Measurements from ENCODE around the gene ATP2B2. TPM values are rescaled to one million over a fixed set of nuclear protein-coding genes. Genes with fewer than 3 reads are reported as not detected.

ATP2B2 gene
- total and polyA plus RNA-seq, 10 of the 15 experiments (the other 5 are each of a cell fraction or from before 2014, with no cell fraction given): 0.04 TPM; not detected in 9

GRCh38 chr3:10281951-10282350, 223.4 kb downstream of the ATP2B2 start:
- ChIA-PET CTCF (interaction anchor here (1.1 kb wide), 1 partner anchor 9 kb away, joined by 3 read pairs; no protein-coding TSS in a partner anchor), SMC1A (ENCODE audit: uncharacterized antibody, unreplicated experiment) (interaction anchor here (3.9 kb wide), 1 partner anchor 11 kb away, joined by 13 read pairs; the partner anchor contains the start of gene GHRL), RAD21 (ENCODE audit: unreplicated experiment) (no interaction called here), POLR2A (interaction anchor here (0.6 to 1.5 kb wide), 6 partner anchors 10 to 301 kb away, joined by 3 to 5 read pairs (median 3); partner anchors contain the start of gene GHRL)
- intact Hi-C loops (cut with micrococcal nuclease; ENCODE audit: unreplicated experiment) (no loop called here), in situ Hi-C loops (cut with MboI) (no loop called here)
- no peak for DNase-seq (ENCODE audit: low read depth, low spot score)
- WGBS (ENCODE audit: insufficient coverage, insufficient replicate concordance, low lambda C conversion rate, missing lambda C conversion rate): 70% methylated on average over 5 of the region's 5 CpGs
- no peak overlapping the region for H3K4me3 ChIP-seq
- H3K27ac ChIP-seq (ENCODE audit: control insufficient read depth, insufficient read depth): no peak overlapping the region
- FAIRE-seq: no peak
- no peaks in the 10 kb centered on the region for H4K20me1 ChIP-seq (ENCODE audit: control insufficient read depth, insufficient read depth)
- H3K36me3 ChIP-seq (ENCODE audit: control insufficient read depth in 2 of 2, insufficient read depth in 2 of 2, low read length in 1 of 2): peaks cover 28 to 32% of the 10 kb centered on the region in 2 experiments; a peak in 3 of 4 replicates
- no peak for ATAC-seq
- H3K27me3 ChIP-seq (replicated peaks in 1 of 2; ENCODE audit: control insufficient read depth in 2 of 2, insufficient read depth in 2 of 2, low read length in 1 of 2): no peaks in the 10 kb centered on the region
- H3K79me2 ChIP-seq (ENCODE audit: control insufficient read depth, insufficient read depth, low read length): peaks cover 5% of the 10 kb centered on the region
- no TSS peak for BruUV-seq (replicated peaks)
- H2AFZ ChIP-seq (ENCODE audit: control insufficient read depth, low read depth, low read length): no peak overlapping the region
- no peak overlapping the region for H3K4me2 ChIP-seq (ENCODE audit: control insufficient read depth, insufficient read depth)
- H3K9ac ChIP-seq (ENCODE audit: control insufficient read depth, insufficient read depth, low read length): no peak overlapping the region
- H3K9me3 ChIP-seq (replicated peaks; ENCODE audit: control insufficient read depth, insufficient read depth, low read length): no peaks in the 10 kb centered on the region
- H3K4me1 ChIP-seq (ENCODE audit: control insufficient read depth, insufficient read depth, low read length): peaks cover 7% of the 10 kb centered on the region; the same call in 1 of the 2 replicates
- TF ChIP-seq ETV6 (conservative IDR thresholded peaks at IDR 0.05 in 1 of 2, IDR thresholded peaks at IDR 0.05 in 1 of 2; ENCODE audit: borderline replicate concordance in 1 of 2, low read depth in 1 of 2) (no peak), NKRF (conservative IDR thresholded peaks at IDR 0.05) (no peak), CHD4 (IDR thresholded peaks at IDR 0.05) (no peak), BMI1 (IDR thresholded peaks at IDR 0.05; ENCODE audit: borderline replicate concordance) (no peak), HDAC2 (IDR thresholded peaks at IDR 0.05) (no peak), NR2C2 (IDR thresholded peaks at IDR 0.05; ENCODE audit: borderline replicate concordance, control insufficient read depth, insufficient read length, low read depth) (no peak), ZNF217 (IDR thresholded peaks at IDR 0.05) (no peak), RFX5 (IDR thresholded peaks at IDR 0.05; ENCODE audit: low read depth, low read length) (no peak), PAX5 (IDR thresholded peaks at IDR 0.05; ENCODE audit: borderline replicate concordance, low read depth, low read length) (no peak), MEF2B (IDR thresholded peaks at IDR 0.05; ENCODE audit: partially characterized antibody, poor library complexity, severe bottlenecking) (no peak), STAT3 (IDR thresholded peaks at IDR 0.05; ENCODE audit: low read depth, low read length) (no peak), HDGF (IDR thresholded peaks at IDR 0.05) (no peak), SMC3 (IDR thresholded peaks at IDR 0.05; ENCODE audit: borderline replicate concordance, low read length) (no peak), CBFB (IDR thresholded peaks at IDR 0.05; ENCODE audit: low read depth) (no peak), FOXM1 (IDR thresholded peaks at IDR 0.05; ENCODE audit: low read depth, low read length) (no peak), ZBTB11 (CRISPR knock-in tag; IDR thresholded peaks at IDR 0.05) (no peak), BCL11A (IDR thresholded peaks at IDR 0.05; ENCODE audit: low read depth, low read length) (no peak)
- TF ChIP-seq, protein P1, sequence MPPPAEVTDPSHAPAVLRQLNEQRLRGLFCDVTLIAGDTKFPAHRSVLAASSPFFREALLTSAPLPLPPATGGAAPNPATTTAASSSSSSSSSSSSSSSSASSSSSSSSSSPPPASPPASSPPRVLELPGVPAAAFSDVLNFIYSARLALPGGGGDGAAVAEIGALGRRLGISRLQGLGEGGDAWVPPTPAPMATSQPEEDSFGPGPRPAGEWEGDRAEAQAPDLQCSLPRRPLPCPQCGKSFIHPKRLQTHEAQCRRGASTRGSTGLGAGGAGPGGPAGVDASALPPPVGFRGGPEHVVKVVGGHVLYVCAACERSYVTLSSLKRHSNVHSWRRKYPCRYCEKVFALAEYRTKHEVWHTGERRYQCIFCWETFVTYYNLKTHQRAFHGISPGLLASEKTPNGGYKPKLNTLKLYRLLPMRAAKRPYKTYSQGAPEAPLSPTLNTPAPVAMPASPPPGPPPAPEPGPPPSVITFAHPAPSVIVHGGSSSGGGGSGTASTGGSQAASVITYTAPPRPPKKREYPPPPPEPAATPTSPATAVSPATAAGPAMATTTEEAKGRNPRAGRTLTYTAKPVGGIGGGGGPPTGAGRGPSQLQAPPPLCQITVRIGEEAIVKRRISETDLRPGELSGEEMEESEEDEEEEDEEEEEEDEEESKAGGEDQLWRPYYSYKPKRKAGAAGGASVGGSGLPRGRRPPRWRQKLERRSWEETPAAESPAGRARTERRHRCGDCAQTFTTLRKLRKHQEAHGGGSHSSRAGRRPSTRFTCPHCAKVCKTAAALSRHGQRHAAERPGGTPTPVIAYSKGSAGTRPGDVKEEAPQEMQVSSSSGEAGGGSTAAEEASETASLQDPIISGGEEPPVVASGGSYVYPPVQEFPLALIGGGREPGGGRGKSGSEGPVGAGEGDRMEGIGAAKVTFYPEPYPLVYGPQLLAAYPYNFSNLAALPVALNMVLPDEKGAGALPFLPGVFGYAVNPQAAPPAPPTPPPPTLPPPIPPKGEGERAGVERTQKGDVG (CRISPR knock-in tag; IDR thresholded peaks at IDR 0.05): no peak
